NT2/D1 (cell line): ENCODE measurements around the gene GOLGA6L1.
"Not testable (repeated sequence)": the region's sequence is repeated elsewhere in the genome, so short reads cannot be mapped to it uniquely, and the experiment has no call there.

ENCODE experiments used
- DNase-seq: peaks from one replicate; pipeline ENCODE4 v3.0.0-alpha.2; 2011; ENCODE audit warnings: low read depth, low spot score
- H3K27me3 ChIP-seq: 2 replicates; pipeline ENCODE4 v1.6.0; 2011; ENCODE audit warnings: mild to moderate bottlenecking; ENCODE audit not compliant: insufficient read length, insufficient read depth
- H3K36me3 ChIP-seq: 2 replicates; pipeline ENCODE4 v1.6.1; 2011; ENCODE audit warnings: mild to moderate bottlenecking, low read length, mixed read lengths; ENCODE audit not compliant: insufficient read depth, insufficient read length
- H3K4me1 ChIP-seq: 2 replicates; pipeline ENCODE4 v1.5.1; 2011; ENCODE audit not compliant: insufficient read depth, insufficient read length
- H3K4me3 ChIP-seq: 2 replicates; pipeline ENCODE4 v1.5.1; 2011; ENCODE audit warnings: low read depth; ENCODE audit not compliant: insufficient read length
- H3K9ac ChIP-seq: 2 replicates; pipeline ENCODE4 v1.6.0; 2011; ENCODE audit warnings: low read depth; ENCODE audit not compliant: insufficient read length
- H3K9me3 ChIP-seq: 2 replicates; pipeline ENCODE4 v1.5.1; 2011; ENCODE audit warnings: mild to moderate bottlenecking, low read length; ENCODE audit not compliant: insufficient read depth
- SUZ12 ChIP-seq: IDR thresholded peaks from 2 replicates; pipeline ENCODE4 v1.6.1; 2011; ENCODE audit not compliant: insufficient read length, insufficient read depth; ENCODE audit errors: extremely low read depth
- YY1 ChIP-seq: IDR thresholded peaks from 2 replicates; pipeline ENCODE4 v1.6.1; 2011; ENCODE audit not compliant: insufficient read length, insufficient read depth
- ZNF274 ChIP-seq: IDR thresholded peaks from 2 replicates; pipeline ENCODE4 v1.6.1; 2011; ENCODE audit warnings: mild to moderate bottlenecking, low read depth, low read length

Gene GOLGA6L1

GRCh38 chr15:23118208-23118607 is 18.4 kb downstream of the GOLGA6L1 start:
- Histone ChIP-seq H3K9me3 (no peaks in the 10 kb centered on the region), H3K4me1 (no peaks in the 10 kb centered on the region), H3K36me3 (no peaks in the 10 kb centered on the region), H3K27me3 (no peaks in the 10 kb centered on the region), H3K4me3 (no peak overlapping the region), H3K9ac (no peak overlapping the region)
- DNase-seq = no peak
- TF ChIP-seq SUZ12 (no peak), YY1 (no peak), ZNF274 (no peak)

GRCh38 chr15:23095796-23096195 is 40.8 kb downstream of the GOLGA6L1 start:
- Histone ChIP-seq H3K9ac (no peak overlapping the region), H3K4me1 (no peaks in the 10 kb centered on the region), H3K36me3 (no peaks in the 10 kb centered on the region), H3K9me3 (no peaks in the 10 kb centered on the region), H3K4me3 (no peak overlapping the region), H3K27me3 (no peaks in the 10 kb centered on the region)
- TF ChIP-seq ZNF274 (no peak), YY1 (no peak), SUZ12 (no peak)
- DNase-seq = no peak

- no peak overlapping the region for H3K9ac ChIP-seq
- H3K4me3 ChIP-seq = no peak overlapping the region
- H3K36me3 ChIP-seq = no peaks in the 10 kb centered on the region
- no peaks in the 10 kb centered on the region for H3K9me3 ChIP-seq
- no peaks in the 10 kb centered on the region for H3K27me3 ChIP-seq
- H3K4me1 ChIP-seq = no peaks in the 10 kb centered on the region
- no peak for TF ChIP-seq YY1
- no peak for TF ChIP-seq ZNF274
- TF ChIP-seq SUZ12 = no peak
- no peak for DNase-seq
These were observed 53.5 kb downstream of the GOLGA6L1 start for GRCh38 chr15:23083115-23083514.

GRCh38 chr15:23081996-23082737 is 54.5 kb downstream of the GOLGA6L1 start:
- H3K4me3 ChIP-seq, H3K9me3 ChIP-seq, DNase-seq, H3K27me3 ChIP-seq, H3K4me1 ChIP-seq, H3K9ac ChIP-seq, H3K36me3 ChIP-seq: not testable (repeated sequence)

GRCh38 chr15:23081271-23081670 is 55.4 kb downstream of the GOLGA6L1 start:
- Histone ChIP-seq H3K9ac (no peak overlapping the region), H3K4me3 (no peak overlapping the region), H3K36me3 (no peaks in the 10 kb centered on the region), H3K27me3 (no peaks in the 10 kb centered on the region), H3K4me1 (no peaks in the 10 kb centered on the region), H3K9me3 (no peaks in the 10 kb centered on the region)
- DNase-seq = no peak
- TF ChIP-seq ZNF274 = no peak
- no peak for TF ChIP-seq SUZ12

GRCh38 chr15:23079766-23080165 is 56.9 kb downstream of the GOLGA6L1 start:
- no peaks in the 10 kb centered on the region for H3K4me1 ChIP-seq
- H3K36me3 ChIP-seq = no peaks in the 10 kb centered on the region
- H3K27me3 ChIP-seq = no peaks in the 10 kb centered on the region
- no peak overlapping the region for H3K4me3 ChIP-seq
- no peaks in the 10 kb centered on the region for H3K9me3 ChIP-seq
- no peak for DNase-seq
- TF ChIP-seq YY1 (no peak), SUZ12 (no peak), ZNF274 (no peak)
- H3K9ac ChIP-seq = no peak overlapping the region
